ENCODE results near the gene HSBP1L1. TPM values are rescaled to one million over a fixed set of nuclear protein-coding genes. Genes with fewer than 3 reads are reported as not detected.

HSBP1L1 gene
- total RNA-seq, 1 experiment from 2014 or later = 41.4 TPM

- ChIA-PET CTCF (interaction anchor here (0.6 kb wide), 1 partner anchor 39 kb away, joined by 3 read pairs; no protein-coding TSS in a partner anchor), RAD21 (ENCODE audit: low non-redundant PET in 1 of 2, low total read pairs in 2 of 2, uncharacterized antibody in 2 of 2, unreplicated experiment in 2 of 2) (no interaction called here), POLR2A (no interaction called here)
- H3K9me2 ChIP-seq (ENCODE audit: insufficient read depth) = no peaks in the 10 kb centered on the region
- no peak overlapping the region for H3K4me3 ChIP-seq (replicated peaks in 1 of 2; ENCODE audit: low read depth in 1 of 2, low read length in 2 of 2)
- TF ChIP-seq ELF1 (IDR thresholded peaks at IDR 0.05; ENCODE audit: borderline replicate concordance, low read depth) (no peak), FOSL1 (IDR thresholded peaks at IDR 0.05; ENCODE audit: low read depth) (no peak), POLR2A (IDR thresholded peaks at IDR 0.05; ENCODE audit: borderline replicate concordance, extremely low read depth, insufficient read depth, insufficient read length) (no peak), YY1 (IDR thresholded peaks at IDR 0.05; ENCODE audit: extremely low read depth, insufficient replicate concordance, low read depth, low read length) (no peak), REST (IDR thresholded peaks at IDR 0.05; ENCODE audit: low read depth) (no peak), EZH2phosphoT487 (IDR thresholded peaks at IDR 0.05; ENCODE audit: borderline replicate concordance) (no peak), EGR1 (IDR thresholded peaks at IDR 0.05; ENCODE audit: low read depth) (no peak)
- H3K36me3 ChIP-seq (ENCODE audit: control insufficient read depth in 1 of 2, insufficient read depth in 2 of 2, low read length in 2 of 2) = no peaks in the 10 kb centered on the region
- 0 out of 4 replicates have a peak, but pooled peaks cover 0 to 3% of the 10 kb centered on the region in 2 experiments for H3K9me3 ChIP-seq (ENCODE audit: control insufficient read depth in 1 of 2, insufficient read depth in 1 of 2, low read depth in 1 of 2, low read length in 2 of 2)
- no peak overlapping the region for H2AFZ ChIP-seq (ENCODE audit: low read depth, low read length, poor library complexity, severe bottlenecking)
- ATAC-seq (no peak), DNase-seq (ENCODE audit: low read depth, low spot score) (no peak)
- H3K9ac ChIP-seq (ENCODE audit: low read length) = no peak overlapping the region
- H4K20me1 ChIP-seq (ENCODE audit: insufficient read depth) = no peaks in the 10 kb centered on the region
- no peak overlapping the region for H3K4me2 ChIP-seq (ENCODE audit: low read length)
- intact Hi-C loops (cut with micrococcal nuclease) = no loop called here
- no peaks in the 10 kb centered on the region for H3K4me1 ChIP-seq (ENCODE audit: control insufficient read depth in 1 of 2, insufficient read depth in 2 of 2, low read length in 2 of 2)
- H3K27ac ChIP-seq (ENCODE audit: low read depth, low read length) = no peak overlapping the region
- no peaks in the 10 kb centered on the region for H3K27me3 ChIP-seq (ENCODE audit: insufficient read depth, low read length)
- no peaks in the 10 kb centered on the region for H3K79me2 ChIP-seq (ENCODE audit: insufficient read depth, low read length)
- no TSS peak for BruUV-seq (replicated peaks)
Measured at GRCh38 chr18:80000877-80001276, 36.4 kb downstream of the HSBP1L1 start.
